ENCODE measurements around the gene PPP4R2.

GRCh38 chr3:73110530-73110929 lies 113.9 kb downstream of the PPP4R2 start:
- TF ChIP-seq CSDC2 (CRISPR knock-in tag; IDR thresholded peaks at IDR 0.05), result no peak
- TF ChIP-seq ARNTL (CRISPR knock-in tag; IDR thresholded peaks at IDR 0.05; ENCODE audit: borderline replicate concordance, low read depth), result no peak
- TF ChIP-seq, protein P1, sequence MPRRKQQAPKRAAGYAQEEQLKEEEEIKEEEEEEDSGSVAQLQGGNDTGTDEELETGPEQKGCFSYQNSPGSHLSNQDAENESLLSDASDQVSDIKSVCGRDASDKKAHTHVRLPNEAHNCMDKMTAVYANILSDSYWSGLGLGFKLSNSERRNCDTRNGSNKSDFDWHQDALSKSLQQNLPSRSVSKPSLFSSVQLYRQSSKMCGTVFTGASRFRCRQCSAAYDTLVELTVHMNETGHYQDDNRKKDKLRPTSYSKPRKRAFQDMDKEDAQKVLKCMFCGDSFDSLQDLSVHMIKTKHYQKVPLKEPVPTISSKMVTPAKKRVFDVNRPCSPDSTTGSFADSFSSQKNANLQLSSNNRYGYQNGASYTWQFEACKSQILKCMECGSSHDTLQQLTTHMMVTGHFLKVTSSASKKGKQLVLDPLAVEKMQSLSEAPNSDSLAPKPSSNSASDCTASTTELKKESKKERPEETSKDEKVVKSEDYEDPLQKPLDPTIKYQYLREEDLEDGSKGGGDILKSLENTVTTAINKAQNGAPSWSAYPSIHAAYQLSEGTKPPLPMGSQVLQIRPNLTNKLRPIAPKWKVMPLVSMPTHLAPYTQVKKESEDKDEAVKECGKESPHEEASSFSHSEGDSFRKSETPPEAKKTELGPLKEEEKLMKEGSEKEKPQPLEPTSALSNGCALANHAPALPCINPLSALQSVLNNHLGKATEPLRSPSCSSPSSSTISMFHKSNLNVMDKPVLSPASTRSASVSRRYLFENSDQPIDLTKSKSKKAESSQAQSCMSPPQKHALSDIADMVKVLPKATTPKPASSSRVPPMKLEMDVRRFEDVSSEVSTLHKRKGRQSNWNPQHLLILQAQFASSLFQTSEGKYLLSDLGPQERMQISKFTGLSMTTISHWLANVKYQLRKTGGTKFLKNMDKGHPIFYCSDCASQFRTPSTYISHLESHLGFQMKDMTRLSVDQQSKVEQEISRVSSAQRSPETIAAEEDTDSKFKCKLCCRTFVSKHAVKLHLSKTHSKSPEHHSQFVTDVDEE (CRISPR knock-in tag; IDR thresholded peaks at IDR 0.05), result no peak
- TF ChIP-seq ZNF70 (CRISPR knock-in tag; IDR thresholded peaks at IDR 0.05), result no peak
- no peak for TF ChIP-seq RARB (CRISPR knock-in tag; IDR thresholded peaks at IDR 0.05)
- TF ChIP-seq, protein P2, sequence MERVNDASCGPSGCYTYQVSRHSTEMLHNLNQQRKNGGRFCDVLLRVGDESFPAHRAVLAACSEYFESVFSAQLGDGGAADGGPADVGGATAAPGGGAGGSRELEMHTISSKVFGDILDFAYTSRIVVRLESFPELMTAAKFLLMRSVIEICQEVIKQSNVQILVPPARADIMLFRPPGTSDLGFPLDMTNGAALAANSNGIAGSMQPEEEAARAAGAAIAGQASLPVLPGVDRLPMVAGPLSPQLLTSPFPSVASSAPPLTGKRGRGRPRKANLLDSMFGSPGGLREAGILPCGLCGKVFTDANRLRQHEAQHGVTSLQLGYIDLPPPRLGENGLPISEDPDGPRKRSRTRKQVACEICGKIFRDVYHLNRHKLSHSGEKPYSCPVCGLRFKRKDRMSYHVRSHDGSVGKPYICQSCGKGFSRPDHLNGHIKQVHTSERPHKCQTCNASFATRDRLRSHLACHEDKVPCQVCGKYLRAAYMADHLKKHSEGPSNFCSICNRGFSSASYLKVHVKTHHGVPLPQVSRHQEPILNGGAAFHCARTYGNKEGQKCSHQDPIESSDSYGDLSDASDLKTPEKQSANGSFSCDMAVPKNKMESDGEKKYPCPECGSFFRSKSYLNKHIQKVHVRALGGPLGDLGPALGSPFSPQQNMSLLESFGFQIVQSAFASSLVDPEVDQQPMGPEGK (CRISPR knock-in tag; IDR thresholded peaks at IDR 0.05; ENCODE audit: borderline replicate concordance), result no peak
- no peak for TF ChIP-seq TOX (CRISPR knock-in tag; IDR thresholded peaks at IDR 0.05; ENCODE audit: borderline replicate concordance)
- TF ChIP-seq ISL1 (CRISPR knock-in tag; IDR thresholded peaks at IDR 0.05), result no peak
- TF ChIP-seq CREB5 (CRISPR knock-in tag; IDR thresholded peaks at IDR 0.05; ENCODE audit: low read depth), result no peak
- TF ChIP-seq ZC3H10 (CRISPR knock-in tag; IDR thresholded peaks at IDR 0.05), result no peak
- no peak for TF ChIP-seq ZFP3 (CRISPR knock-in tag; IDR thresholded peaks at IDR 0.05)
- TF ChIP-seq OSR1 (CRISPR knock-in tag; IDR thresholded peaks at IDR 0.05), result no peak

Measured in SK-N-SH treated with all-trans-retinoic acid at 6 μM for 48 hours (cell line).